NCI-H748 (cell line): Measurements from ENCODE around the gene VPS52.

Experiments
- DNase-seq: peaks from one replicate; lab custom pipeline; 2025; ENCODE audit not compliant: unreplicated experiment; lab: John Stamatoyannopoulos, UW

Gene VPS52

DNA sequence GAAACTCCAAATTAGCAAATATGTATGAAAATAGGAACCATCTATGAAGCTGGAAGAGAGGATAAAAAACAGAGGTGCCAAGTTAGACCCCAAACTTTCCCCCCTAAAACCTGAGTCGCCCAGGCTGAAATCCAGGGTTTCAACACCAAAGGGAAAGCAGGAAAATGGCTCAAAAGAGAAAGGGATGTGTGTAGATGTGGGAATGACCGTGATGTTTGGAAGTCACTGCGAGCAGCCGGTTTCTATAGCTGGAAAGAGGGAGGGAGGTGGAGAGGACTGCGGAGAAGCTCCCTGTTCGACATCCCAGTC, 58.9 kb downstream of the VPS52 start:
- DNase-seq, result no peak

DNA sequence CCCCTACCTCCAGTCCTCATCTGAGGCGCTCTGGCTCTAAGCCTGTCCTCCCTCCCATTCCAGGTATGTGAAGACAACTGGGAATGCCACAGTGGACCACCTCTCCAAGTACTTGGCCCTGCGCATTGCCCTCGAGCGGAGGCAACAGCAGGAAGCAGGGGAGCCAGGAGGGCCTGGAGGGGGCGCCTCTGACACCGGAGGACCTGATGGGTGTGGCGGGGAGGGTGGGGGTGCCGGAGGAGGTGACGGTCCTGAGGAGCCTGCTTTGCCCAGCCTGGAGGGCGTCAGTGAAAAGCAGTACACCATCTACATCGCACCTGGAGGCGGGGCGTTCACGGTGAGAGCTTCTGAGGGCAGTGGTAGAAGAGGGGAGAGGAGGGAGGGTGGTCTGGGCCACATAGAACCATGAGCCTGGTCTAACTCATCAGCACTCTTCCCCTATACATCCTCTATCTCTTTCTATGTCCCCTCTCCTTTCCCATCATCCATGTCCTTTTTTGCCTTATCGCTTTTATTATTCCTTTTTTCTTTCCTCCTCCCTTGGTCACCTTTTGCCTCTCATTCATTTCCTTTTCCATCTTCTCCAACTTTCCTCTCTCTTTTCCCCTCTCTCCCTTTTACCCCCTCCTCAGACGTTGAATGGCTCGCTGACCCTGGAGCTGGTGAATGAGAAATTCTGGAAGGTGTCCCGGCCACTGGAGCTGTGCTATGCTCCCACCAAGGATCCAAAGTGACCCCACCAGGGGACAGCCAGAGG, 59.8 kb downstream of the VPS52 start:
- DNase-seq, result no peak

DNA sequence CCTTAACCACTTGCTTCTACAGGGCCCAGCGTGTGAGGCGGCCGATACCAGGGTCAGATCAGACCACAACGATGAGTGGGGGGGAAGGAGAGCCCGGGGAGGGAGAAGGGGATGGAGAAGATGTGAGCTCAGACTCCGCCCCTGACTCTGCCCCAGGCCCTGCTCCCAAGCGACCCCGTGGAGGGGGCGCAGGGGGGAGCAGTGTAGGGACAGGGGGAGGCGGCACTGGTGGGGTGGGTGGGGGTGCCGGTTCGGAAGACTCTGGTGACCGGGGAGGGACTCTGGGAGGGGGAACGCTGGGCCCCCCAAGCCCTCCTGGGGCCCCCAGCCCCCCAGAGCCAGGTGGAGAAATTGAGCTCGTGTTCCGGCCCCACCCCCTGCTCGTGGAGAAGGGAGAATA, 60.5 kb downstream of the VPS52 start:
- no peak for DNase-seq

DNA sequence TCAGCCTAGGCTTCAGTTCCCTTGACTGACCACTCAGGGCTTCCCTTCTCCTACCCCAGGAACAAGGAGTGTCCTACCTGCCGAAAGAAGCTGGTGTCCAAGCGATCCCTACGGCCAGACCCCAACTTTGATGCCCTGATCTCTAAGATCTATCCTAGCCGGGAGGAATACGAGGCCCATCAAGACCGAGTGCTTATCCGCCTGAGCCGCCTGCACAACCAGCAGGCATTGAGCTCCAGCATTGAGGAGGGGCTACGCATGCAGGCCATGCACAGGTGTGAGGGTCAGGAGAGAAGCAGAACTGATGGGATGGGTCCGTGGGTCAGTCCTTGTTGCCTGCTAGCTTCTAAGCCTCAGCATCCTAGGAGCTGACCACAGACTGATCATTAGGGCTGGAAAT, 61.8 kb downstream of the VPS52 start:
- no peak for DNase-seq

DNA sequence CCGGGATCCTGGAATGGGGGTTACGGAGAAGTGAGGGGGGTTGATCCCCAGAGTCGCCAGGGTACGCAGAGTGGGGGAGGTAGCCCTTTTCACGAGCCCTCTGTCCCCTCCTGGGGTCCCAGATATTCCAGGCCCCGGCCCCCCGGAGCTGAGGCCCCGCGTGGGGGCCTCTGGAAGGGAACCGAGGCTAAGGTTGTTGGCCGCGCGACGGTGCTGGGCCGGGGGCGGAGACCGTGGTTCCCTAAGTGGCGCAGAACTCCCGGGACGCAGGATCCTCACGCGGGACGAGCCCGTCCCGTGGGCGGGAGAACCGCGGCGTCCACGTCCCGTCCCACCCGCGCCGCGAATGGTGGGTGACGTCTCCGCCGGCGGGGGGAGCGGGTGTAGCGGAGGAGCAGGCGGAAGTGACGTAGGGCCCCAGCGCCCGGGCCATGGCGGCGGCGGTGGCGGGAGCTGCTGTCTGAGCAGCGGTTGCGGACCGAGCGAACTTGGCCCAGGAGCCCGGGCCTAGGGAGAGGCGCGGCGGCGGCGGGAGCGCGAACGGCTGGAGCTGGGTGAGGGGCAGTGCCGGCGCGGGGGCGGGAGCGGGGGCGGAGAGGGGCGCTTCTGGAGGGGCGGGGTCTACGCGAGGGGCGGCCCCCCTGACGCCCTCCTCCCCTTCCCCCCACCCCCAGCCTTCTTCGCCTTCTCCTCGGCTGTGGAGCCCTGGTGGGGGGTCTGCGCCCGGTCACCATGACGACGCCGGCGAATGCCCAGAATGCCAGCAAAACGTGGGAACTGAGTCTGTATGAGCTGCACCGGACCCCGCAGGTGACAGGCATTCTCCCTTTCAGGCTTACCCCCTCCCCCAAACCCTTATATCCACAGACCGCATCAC, 63.3 kb downstream of the VPS52 start, which contains the start of gene RING1:
Gene RING1, plus strand, starts transcription at position 410 of the 877 bp plus-strand sequence. Its CDS starts 323 bp downstream, at position 733.
- peak; percentile 82 for DNase-seq

DNA sequence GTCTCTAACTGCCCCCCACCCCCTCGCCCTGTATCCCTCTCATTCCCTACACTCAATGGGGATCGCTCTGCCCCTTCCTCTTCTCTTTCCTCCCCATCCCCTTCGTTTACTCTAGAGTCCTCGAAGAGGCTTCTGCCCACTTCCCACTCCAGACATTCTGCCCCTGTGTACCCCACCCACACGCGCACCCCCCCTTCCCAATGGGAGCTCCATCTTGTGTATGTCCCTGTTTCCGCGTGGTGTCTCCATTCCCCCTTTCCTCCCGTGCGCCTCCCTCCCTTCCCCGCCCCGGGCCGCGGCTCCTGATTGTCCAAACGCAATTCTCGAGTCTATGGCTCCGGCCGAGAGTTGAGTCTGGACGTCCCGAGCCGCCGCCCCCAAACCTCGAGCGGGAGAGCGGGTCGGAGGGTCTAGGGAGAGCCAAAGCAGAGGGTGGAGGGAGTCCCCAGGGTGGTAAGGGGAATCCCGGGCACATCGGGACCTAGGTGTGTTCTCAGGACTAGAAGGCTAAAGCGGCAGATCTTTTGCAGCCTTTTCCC, 64.1 kb downstream of the VPS52 start:
- peak; percentile 48 for DNase-seq

DNA sequence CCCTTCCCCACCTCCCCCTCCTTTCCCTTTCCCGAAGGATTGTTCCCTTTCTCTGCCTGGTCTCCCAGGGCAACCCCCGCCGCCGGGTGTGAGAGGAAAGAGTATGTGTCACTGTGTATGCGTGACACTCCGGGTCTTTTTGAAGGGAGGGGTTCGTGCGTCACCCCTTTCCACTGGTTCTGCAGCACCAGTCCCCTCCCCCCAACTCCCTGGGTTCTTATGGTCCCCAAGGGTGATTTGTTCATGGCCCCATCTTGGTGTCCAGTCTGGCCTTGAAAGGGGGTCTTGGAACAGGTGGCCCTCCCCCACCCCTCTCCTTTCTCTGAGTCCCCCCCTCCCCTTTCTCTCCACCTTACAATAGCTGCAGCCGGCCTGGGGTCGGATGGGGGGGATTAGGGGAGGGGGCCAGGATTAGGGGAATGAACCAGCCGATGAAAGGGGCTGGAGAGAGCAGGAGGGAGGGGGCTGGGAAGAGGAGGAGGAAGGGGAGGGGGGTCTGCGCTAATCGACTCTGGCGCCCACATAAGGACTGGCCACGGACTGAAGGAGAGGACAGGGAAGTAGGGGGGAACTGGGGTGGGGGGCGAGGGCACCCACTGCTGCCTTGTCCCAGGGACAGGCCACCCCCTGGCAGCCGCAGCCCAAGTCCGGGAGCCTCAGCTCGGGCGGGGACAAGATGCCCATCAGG, 64.7 kb downstream of the VPS52 start:
- peak; percentile 59 for DNase-seq

DNA sequence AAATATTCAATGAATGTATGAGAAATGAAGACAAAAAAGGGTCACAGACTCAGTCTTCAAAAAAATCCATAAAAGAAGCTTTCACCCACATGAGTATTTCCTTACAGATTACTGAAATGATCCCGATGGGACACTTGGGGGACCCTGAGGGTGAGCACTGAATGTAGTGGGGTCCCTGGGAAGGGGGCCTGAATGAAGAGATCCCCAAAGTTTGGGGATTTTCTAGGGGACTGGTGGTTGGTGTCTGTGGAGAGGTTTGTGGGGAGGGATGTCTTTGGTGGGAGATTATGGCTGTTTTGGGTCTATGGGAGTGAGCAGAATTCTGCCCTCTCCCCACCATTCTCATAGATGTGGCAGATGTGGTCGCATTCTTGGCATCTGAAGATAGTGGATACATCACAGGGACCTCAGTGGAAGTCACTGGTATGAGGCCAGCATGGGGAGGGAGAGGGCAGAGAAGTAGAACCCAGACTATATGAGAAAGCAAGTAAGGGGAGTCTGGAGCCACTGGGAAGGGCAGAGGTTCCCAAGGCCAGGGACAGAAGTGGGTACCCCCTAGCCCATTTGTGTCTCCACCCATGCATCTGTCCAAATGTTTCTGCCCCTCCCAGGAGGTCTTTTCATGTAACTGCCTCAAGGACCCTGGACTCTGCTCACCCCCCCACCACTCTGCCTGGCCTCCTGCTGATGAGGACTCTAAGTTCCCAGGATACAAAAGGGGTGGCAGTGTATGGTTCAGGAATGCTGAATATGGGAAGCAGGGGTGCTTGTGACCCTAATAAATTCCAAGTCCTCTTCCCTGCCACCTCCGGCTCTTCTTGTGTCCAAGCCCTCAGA, 65.4 kb downstream of the VPS52 start:
- no peak for DNase-seq

DNA sequence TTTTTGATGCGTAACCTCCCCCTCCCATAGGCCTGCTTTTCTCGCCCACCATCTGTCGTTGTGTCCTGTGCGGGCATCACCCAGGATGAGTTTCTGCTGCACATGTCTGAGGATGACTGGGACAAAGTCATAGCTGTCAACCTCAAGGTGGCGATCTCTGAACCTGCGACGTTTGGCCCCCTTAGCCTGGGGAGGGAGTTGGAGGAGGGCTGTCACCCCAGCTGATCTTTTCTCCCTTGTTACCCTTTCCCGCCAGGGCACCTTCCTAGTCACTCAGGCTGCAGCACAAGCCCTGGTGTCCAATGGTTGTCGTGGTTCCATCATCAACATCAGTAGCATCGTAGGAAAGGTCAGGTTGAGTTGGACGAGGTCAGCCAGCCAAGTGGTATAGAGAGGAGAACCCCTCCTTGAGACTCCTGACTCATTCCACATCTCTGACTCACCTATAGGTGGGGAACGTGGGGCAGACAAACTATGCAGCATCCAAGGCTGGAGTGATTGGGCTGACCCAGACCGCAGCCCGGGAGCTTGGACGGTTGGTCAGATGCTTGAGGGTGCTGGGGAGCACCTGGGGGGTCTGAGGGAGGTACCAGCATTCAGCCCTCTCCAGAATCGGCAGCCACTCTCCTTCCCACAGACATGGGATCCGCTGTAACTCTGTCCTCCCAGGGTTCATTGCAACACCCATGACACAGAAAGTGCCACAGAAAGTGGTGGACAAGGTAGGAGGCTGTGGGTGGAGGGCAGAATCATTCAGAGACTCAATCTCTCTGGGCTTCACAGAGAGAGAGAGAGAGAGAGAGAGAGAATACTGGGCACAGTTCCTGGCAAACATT, 66.3 kb downstream of the VPS52 start:
- DNase-seq, result peak; percentile 57

DNA sequence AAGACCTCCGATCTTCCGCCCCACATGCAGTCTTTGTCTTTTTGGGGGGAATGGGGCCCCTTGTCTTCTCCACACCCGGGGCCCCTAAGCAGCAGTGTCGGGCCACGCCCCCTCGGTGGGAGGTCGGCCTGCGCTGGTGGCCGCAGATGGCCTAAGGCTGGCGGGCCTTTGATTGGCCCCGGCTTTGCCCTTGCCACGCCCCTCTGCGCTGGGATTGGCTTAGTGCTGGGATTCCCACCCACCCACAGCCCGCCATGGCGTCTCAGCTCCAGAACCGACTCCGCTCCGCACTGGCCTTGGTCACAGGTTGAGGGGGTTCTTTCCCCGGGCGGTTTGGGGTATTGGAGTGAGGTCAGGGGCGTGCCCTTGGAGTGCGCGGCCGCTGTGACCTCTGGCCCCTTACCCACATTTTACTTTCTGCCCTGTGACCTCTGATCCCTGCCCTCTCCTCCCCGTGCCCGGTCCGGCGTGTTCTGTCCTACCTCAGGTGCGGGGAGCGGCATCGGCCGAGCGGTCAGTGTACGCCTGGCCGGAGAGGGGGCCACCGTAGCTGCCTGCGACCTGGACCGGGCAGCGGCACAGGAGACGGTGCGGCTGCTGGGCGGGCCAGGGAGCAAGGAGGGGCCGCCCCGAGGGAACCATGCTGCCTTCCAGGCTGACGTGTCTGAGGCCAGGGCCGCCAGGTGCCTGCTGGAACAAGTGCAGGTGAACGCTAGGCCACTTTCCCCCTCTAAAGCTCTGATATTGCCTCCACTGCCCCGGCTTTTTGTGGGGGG, 67.1 kb downstream of the VPS52 start, which contains the start of gene HSD17B8:
Gene HSD17B8, plus strand, starts transcription at position 241 of the 776 bp plus-strand sequence. Its CDS starts 14 bp downstream, at position 255.
- DNase-seq, result peak; percentile 98

DNA sequence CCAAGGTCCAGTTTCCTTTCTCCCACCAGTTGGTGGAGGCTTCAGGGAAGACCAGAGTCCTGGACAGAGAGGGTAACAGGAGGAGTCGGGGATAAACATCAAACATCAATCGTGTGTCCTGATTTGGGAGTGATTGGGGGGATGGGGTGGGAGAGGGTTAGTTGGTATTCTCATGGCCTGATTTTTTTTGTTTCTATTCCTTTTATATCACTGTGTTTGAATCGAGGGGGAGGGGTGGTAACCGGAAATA, 67.6 kb downstream of the VPS52 start:
- no peak for DNase-seq

DNA sequence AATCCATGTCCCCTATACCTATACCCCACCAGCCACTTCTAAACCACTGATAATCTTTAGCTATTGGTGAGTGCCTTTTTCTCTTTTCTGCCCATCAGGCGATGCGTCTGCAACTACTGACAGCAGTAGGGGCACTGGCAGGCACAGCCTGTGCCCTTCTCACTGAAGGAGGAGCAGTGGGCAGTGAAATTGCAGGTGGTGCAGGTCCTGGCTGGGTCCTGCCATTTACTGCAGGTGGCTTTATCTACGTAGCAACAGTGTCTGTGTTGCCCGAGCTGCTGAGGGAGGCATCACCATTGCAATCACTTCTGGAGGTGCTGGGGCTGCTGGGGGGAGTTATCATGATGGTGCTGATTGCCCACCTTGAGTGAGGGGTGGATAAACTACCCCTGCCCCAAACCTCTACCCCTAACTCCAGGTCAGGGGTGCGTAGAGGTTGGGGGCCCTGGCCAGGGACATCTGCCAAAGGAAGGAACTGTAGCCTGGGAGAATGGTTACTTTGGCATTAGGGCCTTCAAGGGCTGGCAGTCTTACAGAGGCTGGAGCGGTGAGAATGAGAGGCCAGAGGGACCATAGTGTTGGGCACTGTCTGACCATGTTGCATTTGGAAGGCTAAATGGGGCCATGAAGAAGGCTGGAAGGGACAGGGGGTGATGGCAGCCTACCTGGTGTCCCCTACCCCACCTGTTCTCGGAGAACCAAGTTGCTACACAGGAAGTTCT, 68.1 kb downstream of the VPS52 start:
- DNase-seq, result no peak

DNA sequence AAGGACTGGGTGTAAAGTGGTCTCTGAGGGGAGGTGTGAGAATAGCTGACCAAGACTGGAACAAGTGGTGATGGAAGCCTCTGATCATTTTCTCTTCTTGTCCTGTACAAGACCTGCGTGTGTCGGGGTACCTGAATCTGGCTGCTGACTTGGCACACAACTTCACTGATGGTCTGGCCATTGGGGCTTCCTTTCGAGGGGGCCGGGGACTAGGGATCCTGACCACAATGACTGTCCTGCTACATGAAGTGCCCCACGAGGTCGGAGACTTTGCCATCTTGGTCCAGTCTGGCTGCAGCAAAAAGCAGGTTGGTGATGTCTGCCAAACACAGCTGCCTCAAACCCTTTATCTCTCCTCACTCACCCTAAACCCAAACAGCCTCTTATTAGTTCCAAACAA, 68.9 kb downstream of the VPS52 start:
- no peak for DNase-seq

DNA sequence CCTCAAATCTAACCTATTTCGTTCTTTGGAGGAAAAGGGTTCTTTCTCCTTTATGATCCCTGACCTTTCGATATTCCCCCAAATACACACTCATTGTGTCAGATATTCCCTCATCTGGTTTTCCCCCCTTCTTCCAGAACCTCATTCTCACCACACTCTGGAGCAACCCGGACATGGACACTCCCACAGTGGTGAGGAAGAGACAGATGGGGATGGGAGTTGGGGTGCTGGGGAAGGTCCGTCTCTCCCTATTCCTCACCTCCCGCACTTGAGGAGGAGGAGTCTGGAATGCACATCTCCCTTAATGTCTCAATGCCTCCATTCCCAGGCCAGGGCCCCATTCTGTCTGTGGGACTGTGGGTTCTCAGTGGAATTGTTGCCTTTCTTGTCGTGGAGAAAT, 69.7 kb downstream of the VPS52 start:
- DNase-seq, result no peak

DNA sequence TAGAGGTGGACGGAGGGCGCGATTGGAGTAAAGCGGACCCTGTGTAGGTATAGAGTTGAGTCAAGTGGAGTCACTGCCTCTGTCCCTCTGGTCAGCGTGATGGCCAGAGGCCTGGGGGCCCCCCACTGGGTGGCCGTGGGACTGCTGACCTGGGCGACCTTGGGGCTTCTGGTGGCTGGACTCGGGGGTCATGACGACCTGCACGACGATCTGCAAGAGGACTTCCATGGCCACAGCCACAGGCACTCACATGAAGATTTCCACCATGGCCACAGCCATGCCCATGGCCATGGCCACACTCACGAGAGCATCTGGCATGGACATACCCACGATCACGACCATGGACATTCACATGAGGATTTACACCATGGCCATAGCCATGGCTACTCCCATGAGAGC, 70.5 kb downstream of the VPS52 start:
- no peak for DNase-seq
